ENCODE results near the gene LUC7L2. TPM values are rescaled to one million over a fixed set of nuclear protein-coding genes. Genes with fewer than 3 reads are reported as not detected.

LUC7L2 gene
- total and polyA plus RNA-seq, 10 of the 15 experiments (the other 5 are each of a cell fraction or from before 2014, with no cell fraction given), result 31.7 to 98.7 (median 68.6) TPM

GRCh38 chr7:139341058-139341775 lies 18.5 kb upstream of the LUC7L2 start, which contains the start of gene FMC1:
Gene FMC1 (plus strand): TSS chr7:139341337. CDS start chr7:139341385, 48 bp downstream.
- Histone ChIP-seq H2AFZ (ENCODE audit: control insufficient read depth, low read depth, low read length) (peak within 1 kb of the TSS; percentile 92), H3K9ac (ENCODE audit: control insufficient read depth, insufficient read depth, low read length) (peak within 1 kb of the TSS; percentile 98), H3K4me2 (ENCODE audit: control insufficient read depth, insufficient read depth) (peak within 1 kb of the TSS; percentile 80), H3K4me3 (peak within 1 kb of the TSS; percentile 84), H3K27ac (ENCODE audit: control insufficient read depth, insufficient read depth) (peak within 1 kb of the TSS; percentile 97), H3K9me3 (replicated peaks; ENCODE audit: control insufficient read depth, insufficient read depth, low read length) (peaks cover 5% of the 10 kb centered on the region), H3K27me3 (replicated peaks in 1 of 2; ENCODE audit: control insufficient read depth in 2 of 2, insufficient read depth in 2 of 2, low read length in 1 of 2) (no peaks in the 10 kb centered on the region), H4K20me1 (ENCODE audit: control insufficient read depth, insufficient read depth) (no peaks in the 10 kb centered on the region), H3K79me2 (ENCODE audit: control insufficient read depth, insufficient read depth, low read length) (peaks cover 18% of the 10 kb centered on the region), H3K4me1 (ENCODE audit: control insufficient read depth, insufficient read depth, low read length) (no peaks in the 10 kb centered on the region), H3K36me3 (ENCODE audit: control insufficient read depth in 2 of 2, insufficient read depth in 2 of 2, low read length in 1 of 2) (no peaks in the 10 kb centered on the region)
- intact Hi-C loops (cut with micrococcal nuclease; ENCODE audit: unreplicated experiment) (no loop called here), in situ Hi-C loops (cut with MboI) (no loop called here)
- POLR2A ChIA-PET, result no interaction called here
- ATAC-seq, result peak; percentile 85
- SMC1A ChIA-PET (ENCODE audit: uncharacterized antibody, unreplicated experiment), result no interaction called here
- WGBS (ENCODE audit: insufficient coverage, insufficient replicate concordance, low lambda C conversion rate, missing lambda C conversion rate), result 0% methylated on average over 45 of the region's 54 CpGs
- RAD21 ChIA-PET (ENCODE audit: unreplicated experiment), result no interaction called here
- peak; percentile 74 for DNase-seq (ENCODE audit: low read depth, low spot score)
- CTCF ChIA-PET, result no interaction called here
- FAIRE-seq, result no peak
- BruUV-seq (replicated peaks), result TSS peak; percentile 96
- peak; percentile 87 for TF ChIP-seq GATAD2B (conservative IDR thresholded peaks at IDR 0.05; ENCODE audit: low read depth)
- TF ChIP-seq SIN3A (IDR thresholded peaks at IDR 0.05; ENCODE audit: low read depth, low read length), result peak; percentile 28; the same call in 1 of the 2 replicates
- no peak for TF ChIP-seq RAD51 (IDR thresholded peaks at IDR 0.05)
- TF ChIP-seq IRF5 (IDR thresholded peaks at IDR 0.05; ENCODE audit: borderline replicate concordance), result no peak
- TF ChIP-seq ZNF687 (IDR thresholded peaks at IDR 0.05), result peak; percentile 27
- TF ChIP-seq NR2C2 (IDR thresholded peaks at IDR 0.05; ENCODE audit: borderline replicate concordance, control insufficient read depth, insufficient read length, low read depth), result no peak
- 0 out of 2 replicates have a peak, but pooled peaks have one; percentile 7 for TF ChIP-seq IRF4 (IDR thresholded peaks at IDR 0.05; ENCODE audit: low read depth, low read length)
- no peak for TF ChIP-seq USF2 (IDR thresholded peaks at IDR 0.05; ENCODE audit: borderline replicate concordance, low read depth, low read length)
- TF ChIP-seq RCOR1 (conservative IDR thresholded peaks at IDR 0.05; ENCODE audit: low read depth, low read length), result no peak
- TF ChIP-seq IKZF1 (conservative IDR thresholded peaks at IDR 0.05), result peak; percentile 71
- TF ChIP-seq EZH2 (IDR thresholded peaks at IDR 0.05; ENCODE audit: borderline replicate concordance, control insufficient read depth, low read depth, low read length), result no peak
- TF ChIP-seq YY1 (IDR thresholded peaks at IDR 0.05; ENCODE audit: low read depth, low read length), result peak; percentile 91
- TF ChIP-seq HCFC1 (IDR thresholded peaks at IDR 0.05; ENCODE audit: low read length), result peak; percentile 50
- TF ChIP-seq NR2C1 (IDR thresholded peaks at IDR 0.05), result no peak; the same call in 1 of the 2 replicates
- 0 out of 2 replicates have a peak, but pooled peaks have one; percentile 21 for TF ChIP-seq RFX5 (IDR thresholded peaks at IDR 0.05; ENCODE audit: low read depth, low read length)
- no peak for TF ChIP-seq EED (IDR thresholded peaks at IDR 0.05; ENCODE audit: low read depth)
- no peak for TF ChIP-seq RAD21 (IDR thresholded peaks at IDR 0.05; ENCODE audit: insufficient read depth, low read depth, low read length)
- 0 out of 4 replicates have a peak, but pooled peaks of 1 of the 2 experiments have one; percentile 67 for TF ChIP-seq SRF (IDR thresholded peaks at IDR 0.05; ENCODE audit: low read depth in 2 of 2, low read length in 2 of 2)
- TF ChIP-seq RUNX3 (IDR thresholded peaks at IDR 0.05; ENCODE audit: low read length), result no peak
- no peak for TF ChIP-seq PAX5 (IDR thresholded peaks at IDR 0.05; ENCODE audit: borderline replicate concordance, low read depth, low read length)
